Astrocyte (in vitro differentiated cells and primary cell): ENCODE results near the gene CELF4. TPM values are rescaled to one million over a fixed set of nuclear protein-coding genes. Genes with fewer than 3 reads are reported as not detected.

Experiments used
- DNase-seq: peaks from one replicate; pipeline ENCODE4 v3.0.0-alpha.2; 2010; ENCODE audit warnings: low read depth
- FAIRE-seq: peaks from 2 replicates; lab custom pipeline; 2011; peaks lifted over from hg19 to GRCh38; lab: Jason Lieb, UNC
- H2AFZ ChIP-seq: 2 replicates; pipeline ENCODE4 v1.6.0; 2012; ENCODE audit warnings: low read depth, low read length, inconsistent platforms
- H3K27ac ChIP-seq: 2 replicates; pipeline ENCODE4 v1.5.1; 2011; ENCODE audit warnings: low read depth, low read length, inconsistent platforms
- H3K27me3 ChIP-seq: 2 replicates; pipeline ENCODE4 v1.6.0; 2011; ENCODE audit warnings: low read length, inconsistent platforms; ENCODE audit not compliant: insufficient read depth
- H3K36me3 ChIP-seq: 2 replicates; pipeline ENCODE4 v1.5.1; 2011; ENCODE audit warnings: low read length, inconsistent platforms; ENCODE audit not compliant: insufficient read depth
- H3K4me1 ChIP-seq: 2 replicates; pipeline ENCODE4 v1.5.1; 2011; ENCODE audit warnings: low read length, inconsistent platforms; ENCODE audit not compliant: insufficient read depth
- H3K4me2 ChIP-seq: 2 replicates; pipeline ENCODE4 v1.6.0; 2012; ENCODE audit warnings: low read length, inconsistent platforms
- H3K4me3 ChIP-seq: 2 replicates; pipeline ENCODE4 v1.5.1; 2011; ENCODE audit warnings: low read depth, mild to moderate bottlenecking, low read length, inconsistent platforms; ENCODE audit not compliant: insufficient read depth
- H3K79me2 ChIP-seq: 2 replicates; pipeline ENCODE4 v1.6.0; 2012; ENCODE audit warnings: mild to moderate bottlenecking, low read length, inconsistent platforms; ENCODE audit not compliant: insufficient read depth
- H3K9ac ChIP-seq: 2 replicates; pipeline ENCODE4 v1.6.0; 2012; ENCODE audit warnings: mild to moderate bottlenecking, low read length, inconsistent platforms
- H3K9me3 ChIP-seq: 2 replicates; pipeline ENCODE4 v1.5.1; 2012; ENCODE audit warnings: low read depth, mild to moderate bottlenecking, low read length, inconsistent platforms; ENCODE audit not compliant: insufficient read depth
- H4K20me1 ChIP-seq: 2 replicates; pipeline ENCODE4 v1.6.0; 2012; ENCODE audit warnings: low read length, inconsistent platforms; ENCODE audit not compliant: insufficient read depth
- H3K27ac Mint-ChIP-seq: one replicate; pipeline ENCODE4 v1.8.0; 2021; ENCODE audit warnings: mild to moderate bottlenecking, mixed read lengths; ENCODE audit not compliant: unreplicated experiment
- H3K27me3 Mint-ChIP-seq: one replicate; pipeline ENCODE4 v1.8.0; 2021; ENCODE audit warnings: low read depth, mixed read lengths; ENCODE audit not compliant: unreplicated experiment
- H3K36me3 Mint-ChIP-seq: one replicate; pipeline ENCODE4 v1.8.0; 2021; ENCODE audit warnings: low read depth, mixed read lengths; ENCODE audit not compliant: unreplicated experiment
- H3K4me1 Mint-ChIP-seq: one replicate; pipeline ENCODE4 v1.8.0; 2021; ENCODE audit warnings: low read depth, mixed read lengths; ENCODE audit not compliant: unreplicated experiment
- H3K4me3 Mint-ChIP-seq: one replicate; pipeline ENCODE4 v1.8.0; 2021; ENCODE audit warnings: mild to moderate bottlenecking, moderate library complexity, mixed read lengths; ENCODE audit not compliant: unreplicated experiment
- H3K9me3 Mint-ChIP-seq: one replicate; pipeline ENCODE4 v1.8.0; 2021; ENCODE audit warnings: mild to moderate bottlenecking, mixed read lengths; ENCODE audit not compliant: unreplicated experiment
- EZH2 ChIP-seq: IDR thresholded peaks from 2 replicates; pipeline ENCODE4 v1.6.1; 2012; ENCODE audit warnings: mild to moderate bottlenecking, low read length, inconsistent platforms; ENCODE audit not compliant: insufficient read depth
- total RNA-seq: library from RNA; stranded (reverse); gene quantifications from 2 replicates; pipeline ENCODE4 v1.2.1, GENCODE V29; 2021
- TF ChIP-seq, protein P1 (sequence below): IDR thresholded peaks from 2 replicates; pipeline ENCODE4 v1.5.1; 2011; ENCODE audit warnings: low read depth, mild to moderate bottlenecking, inconsistent platforms, low read length, moderate library complexity; ENCODE audit not compliant: insufficient read depth

CELF4 gene
- total RNA-seq, 1 donor from 2014 or later: 0.16 TPM

DNA sequence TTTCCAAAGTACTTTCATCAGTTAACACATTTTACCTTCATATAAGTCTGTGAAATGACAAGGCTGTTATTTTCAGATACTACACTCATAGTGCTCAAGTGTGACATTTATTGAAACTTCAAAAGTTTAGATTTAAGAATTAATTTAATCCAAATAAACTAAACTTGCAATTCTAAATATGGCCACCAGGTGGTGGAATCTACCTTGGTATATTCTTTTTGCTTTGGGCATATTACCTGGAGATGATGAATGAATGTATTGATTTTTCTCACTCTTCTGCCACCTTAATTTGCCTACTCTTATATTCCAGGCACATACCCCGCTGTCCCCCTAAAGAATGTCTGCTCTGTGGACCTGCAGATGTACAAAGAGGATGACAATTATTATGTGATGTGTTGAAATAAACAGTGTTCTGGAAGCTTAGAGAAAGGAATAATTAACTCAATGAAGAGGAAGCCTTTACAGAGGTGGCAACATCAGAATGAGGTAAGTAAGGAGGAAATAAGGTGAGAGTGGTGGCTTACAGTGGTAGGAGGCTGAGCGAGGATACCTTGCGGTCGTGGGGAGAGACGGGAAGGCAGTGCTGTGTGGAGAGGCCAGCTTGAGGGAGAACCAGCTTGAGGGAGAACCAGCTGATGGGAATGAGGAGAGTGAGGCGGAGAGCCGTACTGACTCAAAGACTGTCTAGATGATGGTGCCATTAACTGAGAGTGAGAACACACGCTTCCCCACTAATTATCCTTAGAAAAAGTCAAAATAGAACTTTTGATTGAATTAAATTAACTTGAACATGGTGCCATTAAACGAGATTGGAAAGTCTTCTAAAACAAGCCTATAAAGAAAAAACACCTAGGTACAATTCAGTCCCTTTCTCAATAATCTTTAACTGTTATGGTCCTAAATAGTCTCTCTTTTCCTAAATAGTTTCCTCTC is 179.5 kb downstream of the CELF4 start:
- H3K4me3 ChIP-seq: no peak overlapping the region
- Mint-ChIP-seq H3K9me3 (peaks cover 15% of the 10 kb centered on the region), H3K27ac (no peak overlapping the region), H3K36me3 (peaks cover 2% of the 10 kb centered on the region), H3K27me3 (peaks cover 49% of the 10 kb centered on the region), H3K4me1 (no peaks in the 10 kb centered on the region), H3K4me3 (no peak overlapping the region)
- H3K4me1 ChIP-seq: no peaks in the 10 kb centered on the region
- H3K4me2 ChIP-seq: no peak overlapping the region
- no peak overlapping the region for H3K27ac ChIP-seq
- H3K79me2 ChIP-seq: no peaks in the 10 kb centered on the region
- no peak overlapping the region for H2AFZ ChIP-seq
- FAIRE-seq (no peak), DNase-seq (no peak)
- peaks cover 5% of the 10 kb centered on the region for H3K27me3 ChIP-seq
- H3K9ac ChIP-seq: no peak overlapping the region
- H3K36me3 ChIP-seq: no peaks in the 10 kb centered on the region
- H4K20me1 ChIP-seq: no peaks in the 10 kb centered on the region
- peaks cover 11% of the 10 kb centered on the region for H3K9me3 ChIP-seq
- TF ChIP-seq EZH2: no peak
- TF ChIP-seq, protein P1, sequence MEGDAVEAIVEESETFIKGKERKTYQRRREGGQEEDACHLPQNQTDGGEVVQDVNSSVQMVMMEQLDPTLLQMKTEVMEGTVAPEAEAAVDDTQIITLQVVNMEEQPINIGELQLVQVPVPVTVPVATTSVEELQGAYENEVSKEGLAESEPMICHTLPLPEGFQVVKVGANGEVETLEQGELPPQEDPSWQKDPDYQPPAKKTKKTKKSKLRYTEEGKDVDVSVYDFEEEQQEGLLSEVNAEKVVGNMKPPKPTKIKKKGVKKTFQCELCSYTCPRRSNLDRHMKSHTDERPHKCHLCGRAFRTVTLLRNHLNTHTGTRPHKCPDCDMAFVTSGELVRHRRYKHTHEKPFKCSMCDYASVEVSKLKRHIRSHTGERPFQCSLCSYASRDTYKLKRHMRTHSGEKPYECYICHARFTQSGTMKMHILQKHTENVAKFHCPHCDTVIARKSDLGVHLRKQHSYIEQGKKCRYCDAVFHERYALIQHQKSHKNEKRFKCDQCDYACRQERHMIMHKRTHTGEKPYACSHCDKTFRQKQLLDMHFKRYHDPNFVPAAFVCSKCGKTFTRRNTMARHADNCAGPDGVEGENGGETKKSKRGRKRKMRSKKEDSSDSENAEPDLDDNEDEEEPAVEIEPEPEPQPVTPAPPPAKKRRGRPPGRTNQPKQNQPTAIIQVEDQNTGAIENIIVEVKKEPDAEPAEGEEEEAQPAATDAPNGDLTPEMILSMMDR: peak; percentile 62

DNA sequence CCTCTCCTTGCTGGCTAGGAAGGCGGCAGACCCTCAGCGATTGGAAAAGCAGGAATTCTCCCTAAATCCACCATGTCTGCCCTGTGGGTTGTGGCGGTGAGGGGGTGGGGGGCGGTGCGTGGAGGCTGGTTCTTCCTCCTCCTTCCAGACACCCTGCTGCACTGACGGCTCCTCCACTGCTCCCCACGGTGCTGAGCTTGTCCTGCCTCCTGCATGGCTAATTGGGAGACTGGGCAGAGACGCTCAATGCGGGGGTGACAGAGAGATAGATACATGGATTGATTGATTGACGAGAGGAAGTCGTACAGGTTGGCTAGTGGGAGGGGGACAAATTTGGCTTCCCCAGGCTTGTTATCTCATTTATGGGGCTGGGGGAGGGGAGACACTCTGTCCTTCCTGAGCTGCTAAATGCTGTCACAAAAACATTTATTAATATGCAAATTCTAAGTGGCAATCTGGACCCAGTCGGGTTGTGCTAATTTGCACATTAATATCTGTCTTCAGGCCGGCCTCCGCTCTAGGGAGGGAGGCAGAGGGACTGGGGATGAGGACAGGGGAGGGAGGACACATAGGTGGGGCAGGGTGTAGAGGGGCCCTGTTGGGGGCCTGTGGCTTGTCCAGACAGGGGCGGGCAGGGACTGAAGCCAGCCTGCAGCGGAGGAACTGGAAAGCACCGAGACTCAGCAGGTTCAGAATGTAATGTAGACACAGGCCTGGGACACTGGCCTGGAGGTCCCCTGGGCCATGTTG is 181.6 kb downstream of the CELF4 start:
- DNase-seq: no peak
- no peaks in the 10 kb centered on the region for H3K79me2 ChIP-seq
- H3K4me1 ChIP-seq: no peaks in the 10 kb centered on the region
- no peaks in the 10 kb centered on the region for H3K36me3 ChIP-seq
- no peak overlapping the region for H3K4me3 ChIP-seq
- H3K4me3 Mint-ChIP-seq: no peak overlapping the region
- H3K27me3 Mint-ChIP-seq: peaks cover 57% of the 10 kb centered on the region
- H4K20me1 ChIP-seq: no peaks in the 10 kb centered on the region
- H3K27ac Mint-ChIP-seq: no peak overlapping the region
- H3K4me1 Mint-ChIP-seq: no peaks in the 10 kb centered on the region
- peaks cover 5% of the 10 kb centered on the region for H3K9me3 Mint-ChIP-seq
- FAIRE-seq: no peak
- H2AFZ ChIP-seq: no peak overlapping the region
- H3K4me2 ChIP-seq: no peak overlapping the region
- H3K27me3 ChIP-seq: peaks cover 5% of the 10 kb centered on the region
- no peak overlapping the region for H3K9ac ChIP-seq
- no peaks in the 10 kb centered on the region for H3K36me3 Mint-ChIP-seq
- no peak for TF ChIP-seq EZH2
- TF ChIP-seq, protein P1: no peak
- no peak overlapping the region for H3K27ac ChIP-seq
- no peaks in the 10 kb centered on the region for H3K9me3 ChIP-seq
